ENCODE measurements around the gene ROCK2. TPM values are rescaled to one million over a fixed set of nuclear protein-coding genes. Genes with fewer than 3 reads are reported as not detected.
A peak's percentile ranks its signal among the peaks of the same experiment; 100 is the strongest.

Gene ROCK2
- total and polyA plus RNA-seq, 2 of the 13 experiments (the other 11 are each of a cell fraction or from before 2014, with no cell fraction given): 38.1 to 119 TPM

GRCh38 chr2:11357428-11357972 lies 13.1 kb upstream of the ROCK2 start (continued):
- TF ChIP-seq, protein P1, sequence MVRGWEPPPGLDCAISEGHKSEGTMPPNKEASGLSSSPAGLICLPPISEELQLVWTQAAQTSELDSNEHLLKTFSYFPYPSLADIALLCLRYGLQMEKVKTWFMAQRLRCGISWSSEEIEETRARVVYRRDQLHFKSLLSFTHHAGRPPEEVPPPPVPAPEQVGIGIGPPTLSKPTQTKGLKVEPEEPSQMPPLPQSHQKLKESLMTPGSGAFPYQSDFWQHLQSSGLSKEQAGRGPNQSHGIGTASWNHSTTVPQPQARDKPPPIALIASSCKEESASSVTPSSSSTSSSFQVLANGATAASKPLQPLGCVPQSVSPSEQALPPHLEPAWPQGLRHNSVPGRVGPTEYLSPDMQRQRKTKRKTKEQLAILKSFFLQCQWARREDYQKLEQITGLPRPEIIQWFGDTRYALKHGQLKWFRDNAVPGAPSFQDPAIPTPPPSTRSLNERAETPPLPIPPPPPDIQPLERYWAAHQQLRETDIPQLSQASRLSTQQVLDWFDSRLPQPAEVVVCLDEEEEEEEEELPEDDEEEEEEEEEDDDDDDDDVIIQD (CRISPR knock-in tag; IDR thresholded peaks at IDR 0.05; ENCODE audit: low read depth): peak; percentile 94
- TF ChIP-seq ZNF879 (CRISPR knock-in tag; IDR thresholded peaks at IDR 0.05): no peak
- peak; percentile 70; the same call in 1 of the 2 replicates for TF ChIP-seq ZNF3 (CRISPR knock-in tag; IDR thresholded peaks at IDR 0.05)
- TF ChIP-seq ZMYM2 (CRISPR knock-in tag; IDR thresholded peaks at IDR 0.05): peak; percentile 97
- no peak for TF ChIP-seq SRSF9 (IDR thresholded peaks at IDR 0.05; ENCODE audit: borderline replicate concordance, insufficient read depth, low read depth, low read length, poor library complexity, severe bottlenecking)
- peak; percentile 98; the same call in 1 of the 2 replicates for TF ChIP-seq ZNF230 (CRISPR knock-in tag; IDR thresholded peaks at IDR 0.05)
- no peak for TF ChIP-seq RNF219 (CRISPR knock-in tag; IDR thresholded peaks at IDR 0.05)
- TF ChIP-seq FOXA1 (IDR thresholded peaks at IDR 0.05): no peak
- TF ChIP-seq FOXA1 (CRISPR knock-in tag; IDR thresholded peaks at IDR 0.05): peak; percentile 93
- TF ChIP-seq ELF1 (CRISPR knock-in tag; IDR thresholded peaks at IDR 0.05): peak; percentile 86
- peak; percentile 99 for TF ChIP-seq PITX1 (CRISPR knock-in tag; IDR thresholded peaks at IDR 0.05)
- TF ChIP-seq TERF1 (CRISPR knock-in tag; IDR thresholded peaks at IDR 0.05): no peak; the same call in 1 of the 2 replicates
- TF ChIP-seq, protein P2, sequence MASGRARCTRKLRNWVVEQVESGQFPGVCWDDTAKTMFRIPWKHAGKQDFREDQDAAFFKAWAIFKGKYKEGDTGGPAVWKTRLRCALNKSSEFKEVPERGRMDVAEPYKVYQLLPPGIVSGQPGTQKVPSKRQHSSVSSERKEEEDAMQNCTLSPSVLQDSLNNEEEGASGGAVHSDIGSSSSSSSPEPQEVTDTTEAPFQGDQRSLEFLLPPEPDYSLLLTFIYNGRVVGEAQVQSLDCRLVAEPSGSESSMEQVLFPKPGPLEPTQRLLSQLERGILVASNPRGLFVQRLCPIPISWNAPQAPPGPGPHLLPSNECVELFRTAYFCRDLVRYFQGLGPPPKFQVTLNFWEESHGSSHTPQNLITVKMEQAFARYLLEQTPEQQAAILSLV (CRISPR knock-in tag; IDR thresholded peaks at IDR 0.05; ENCODE audit: borderline replicate concordance): peak; percentile 95
- TF ChIP-seq MAF1 (CRISPR knock-in tag; IDR thresholded peaks at IDR 0.05; ENCODE audit: borderline replicate concordance): peak; percentile 92
- no peak for TF ChIP-seq SP140L (CRISPR knock-in tag; IDR thresholded peaks at IDR 0.05; ENCODE audit: borderline replicate concordance)
- no peak for TF ChIP-seq HMGA1 (CRISPR knock-in tag; conservative IDR thresholded peaks at IDR 0.05)
- TF ChIP-seq ARNT2 (CRISPR knock-in tag; IDR thresholded peaks at IDR 0.05; ENCODE audit: low read depth): peak; percentile 91

All from HepG2 (cell line).